H9 (cell line): ENCODE data around the gene MTSS2. TPM values are rescaled to one million over a fixed set of nuclear protein-coding genes. Genes with fewer than 3 reads are reported as not detected.
A peak's percentile ranks its signal among the peaks of the same experiment; 100 is the strongest.

Source experiments
- DNase-seq: peaks from one replicate; pipeline ENCODE4 v3.0.0-alpha.2; 2017
- H2AFZ ChIP-seq: one replicate; pipeline ENCODE4 v1.6.1; 2013; ENCODE audit warnings: mild to moderate bottlenecking, low read length, control low read depth, moderate library complexity
- H2AK5ac ChIP-seq: 2 replicates; pipeline ENCODE4 v1.6.1; 2013; ENCODE audit warnings: low read length, control low read depth, mixed read lengths; ENCODE audit not compliant: insufficient read length
- H2BK120ac ChIP-seq: one replicate; pipeline ENCODE4 v1.6.1; 2013; ENCODE audit warnings: low read depth, mild to moderate bottlenecking, low read length, control low read depth, inconsistent platforms; ENCODE audit not compliant: poor library complexity, severe bottlenecking
- H2BK12ac ChIP-seq: 2 replicates; pipeline ENCODE4 v1.6.1; 2013; ENCODE audit warnings: low read length, control low read depth, mixed read lengths, low read depth; ENCODE audit not compliant: insufficient read length
- H2BK15ac ChIP-seq: 2 replicates; pipeline ENCODE4 v1.6.1; 2013; ENCODE audit warnings: low read depth, low read length, control low read depth
- H2BK20ac ChIP-seq: one replicate; pipeline ENCODE4 v1.6.1; 2013; ENCODE audit warnings: low read depth, mild to moderate bottlenecking, low read length, control low read depth, inconsistent platforms; ENCODE audit not compliant: poor library complexity, severe bottlenecking
- H2BK5ac ChIP-seq: 2 replicates; pipeline ENCODE4 v1.6.1; 2013; ENCODE audit warnings: low read length, control low read depth, mixed read lengths; ENCODE audit not compliant: insufficient read length
- H3K14ac ChIP-seq: 2 replicates; pipeline ENCODE4 v1.6.1; 2013; ENCODE audit warnings: low read length, control low read depth; ENCODE audit not compliant: insufficient read depth
- H3K18ac ChIP-seq: 2 replicates; pipeline ENCODE4 v1.6.1; 2013; ENCODE audit warnings: low read depth, mild to moderate bottlenecking, mixed read lengths, low read length, control low read depth; ENCODE audit not compliant: insufficient read length
- H3K23ac ChIP-seq: 2 replicates; pipeline ENCODE4 v1.6.1; 2013; ENCODE audit warnings: low read length, control low read depth, mixed read lengths, low read depth; ENCODE audit not compliant: insufficient read length
- H3K23me2 ChIP-seq: 2 replicates; pipeline ENCODE4 v1.6.1; 2013; ENCODE audit warnings: low read depth, mild to moderate bottlenecking, mixed read lengths, low read length, control low read depth; ENCODE audit not compliant: insufficient read length, poor library complexity, severe bottlenecking
- H3K27ac ChIP-seq: 2 replicates; pipeline ENCODE4 v1.5.1; 2013; ENCODE audit warnings: low read length, control low read depth, mixed read lengths, low read depth; ENCODE audit not compliant: insufficient read length
- H3K27me3 ChIP-seq: 2 replicates; pipeline ENCODE4 v1.6.1; 2013; ENCODE audit warnings: low read length, control low read depth, inconsistent platforms; ENCODE audit not compliant: insufficient read depth
- H3K4ac ChIP-seq: 2 replicates; pipeline ENCODE4 v1.6.1; 2013; ENCODE audit warnings: low read depth, mild to moderate bottlenecking, control low read depth, inconsistent platforms, low read length, moderate library complexity
- H3K4me1 ChIP-seq: 2 replicates; pipeline ENCODE4 v1.6.1; 2013; ENCODE audit warnings: low read length, control low read depth, inconsistent platforms; ENCODE audit not compliant: insufficient read depth
- H3K4me2 ChIP-seq: 2 replicates; pipeline ENCODE4 v1.6.1; 2013; ENCODE audit warnings: low read length, control low read depth, mixed read lengths; ENCODE audit not compliant: insufficient read length, insufficient read depth
- H3K56ac ChIP-seq: 2 replicates; pipeline ENCODE4 v1.6.1; 2013; ENCODE audit warnings: low read depth, mild to moderate bottlenecking, mixed read lengths, low read length, control low read depth; ENCODE audit not compliant: insufficient read length
- H3K79me1 ChIP-seq: 2 replicates; pipeline ENCODE4 v1.6.1; 2013; ENCODE audit warnings: low read depth, mild to moderate bottlenecking, moderate library complexity, low read length, control low read depth, inconsistent platforms; ENCODE audit not compliant: insufficient read depth, poor library complexity, severe bottlenecking
- H3K79me2 ChIP-seq: 2 replicates; pipeline ENCODE4 v1.6.1; 2013; ENCODE audit warnings: low read length, control low read depth, inconsistent platforms; ENCODE audit not compliant: insufficient read depth
- H3K9ac ChIP-seq: 2 replicates; pipeline ENCODE4 v1.6.1; 2013; ENCODE audit warnings: low read length, control low read depth, mixed read lengths; ENCODE audit not compliant: insufficient read length; ENCODE audit errors: extremely low read depth
- H3K9me3 ChIP-seq: one replicate; pipeline ENCODE4 v1.6.1; 2013; ENCODE audit warnings: low read depth, low read length, inconsistent platforms; ENCODE audit not compliant: control insufficient read depth
- H3T11ph ChIP-seq: one replicate; pipeline ENCODE4 v1.6.1; 2013; ENCODE audit warnings: mild to moderate bottlenecking, low read length, control low read depth, inconsistent platforms
- H4K20me1 ChIP-seq: one replicate; pipeline ENCODE4 v1.6.1; 2013; ENCODE audit not compliant: control insufficient read depth, insufficient read length, insufficient read depth
- H4K5ac ChIP-seq: 2 replicates; pipeline ENCODE4 v1.6.1; 2013; ENCODE audit warnings: low read depth, mild to moderate bottlenecking, mixed read lengths, low read length, control low read depth; ENCODE audit not compliant: insufficient read length
- H4K8ac ChIP-seq: replicated peaks from 2 replicates; pipeline ENCODE4 v1.6.1; 2013; ENCODE audit warnings: low read length, control low read depth, mixed read lengths, low read depth; ENCODE audit not compliant: insufficient read length
- H4K91ac ChIP-seq: 2 replicates; pipeline ENCODE4 v1.6.1; 2013; ENCODE audit warnings: low read depth, mild to moderate bottlenecking, moderate library complexity, mixed read lengths, low read length, control low read depth; ENCODE audit not compliant: insufficient read length
- H3K27ac Mint-ChIP-seq, 3 experiments: 2 replicates in 2 of 3; 3 replicates in 1 of 3; pipeline ENCODE4 v1.8.0; 2020 to 2021; ENCODE audit warnings: mixed read lengths in 3 of 3, mild to moderate bottlenecking in 1 of 3, moderate library complexity in 1 of 3
- H3K27me3 Mint-ChIP-seq: 2 replicates; pipeline ENCODE4 v1.8.0; 2021; ENCODE audit warnings: low read depth, mild to moderate bottlenecking, moderate library complexity, mixed read lengths
- H3K36me3 Mint-ChIP-seq, 3 experiments: 2 replicates in 2 of 3; 3 replicates in 1 of 3; pipeline ENCODE4 v1.8.0; 2020 to 2021; ENCODE audit warnings: low read depth in 3 of 3, mixed read lengths in 3 of 3; ENCODE audit not compliant: insufficient read depth in 1 of 3
- H3K4me1 Mint-ChIP-seq, 2 experiments: 2 replicates each; pipeline ENCODE4 v1.8.0; 2020; ENCODE audit warnings: mixed read lengths in 2 of 2
- H3K4me3 Mint-ChIP-seq, 2 experiments: 2 replicates in 1 of 2; 3 replicates in 1 of 2; pipeline ENCODE4 v1.8.0; 2020 to 2021; ENCODE audit warnings: mild to moderate bottlenecking in 2 of 2, mixed read lengths in 2 of 2, moderate library complexity in 1 of 2
- H3K9me3 Mint-ChIP-seq, 2 experiments: 2 replicates in 1 of 2; 3 replicates in 1 of 2; pipeline ENCODE4 v1.8.0; 2020; ENCODE audit warnings: mild to moderate bottlenecking in 2 of 2, mixed read lengths in 2 of 2, moderate library complexity in 1 of 2
- WGBS: extraction: QIAGEN DNeasy Blood & Tissue Kit; methylation state at CpG from one replicate; pipeline ENCODE4 v1.1.7; 2013; ENCODE audit warnings: missing lambda C conversion rate, low lambda C conversion rate, mixed read lengths; ENCODE audit not compliant: insufficient read length; ENCODE audit errors: extremely low coverage; 5-methylcytosine and 5-hydroxymethylcytosine counted together
- total RNA-seq: library from RNA; stranded (reverse); gene quantifications from 2 replicates; pipeline ENCODE4 v1.2.1, GENCODE V29; 2021
- TF ChIP-seq, protein P1 (sequence below): fragments of 200-600 bp; sonication (generic); conservative IDR thresholded peaks from 3 replicates; pipeline ENCODE4 v1.8.0; 2021; ENCODE audit warnings: antibody characterized with exemption, mild to moderate bottlenecking

The MTSS2 gene
- total RNA-seq, 1 experiment from 2014 or later: 41.0 TPM

DNA sequence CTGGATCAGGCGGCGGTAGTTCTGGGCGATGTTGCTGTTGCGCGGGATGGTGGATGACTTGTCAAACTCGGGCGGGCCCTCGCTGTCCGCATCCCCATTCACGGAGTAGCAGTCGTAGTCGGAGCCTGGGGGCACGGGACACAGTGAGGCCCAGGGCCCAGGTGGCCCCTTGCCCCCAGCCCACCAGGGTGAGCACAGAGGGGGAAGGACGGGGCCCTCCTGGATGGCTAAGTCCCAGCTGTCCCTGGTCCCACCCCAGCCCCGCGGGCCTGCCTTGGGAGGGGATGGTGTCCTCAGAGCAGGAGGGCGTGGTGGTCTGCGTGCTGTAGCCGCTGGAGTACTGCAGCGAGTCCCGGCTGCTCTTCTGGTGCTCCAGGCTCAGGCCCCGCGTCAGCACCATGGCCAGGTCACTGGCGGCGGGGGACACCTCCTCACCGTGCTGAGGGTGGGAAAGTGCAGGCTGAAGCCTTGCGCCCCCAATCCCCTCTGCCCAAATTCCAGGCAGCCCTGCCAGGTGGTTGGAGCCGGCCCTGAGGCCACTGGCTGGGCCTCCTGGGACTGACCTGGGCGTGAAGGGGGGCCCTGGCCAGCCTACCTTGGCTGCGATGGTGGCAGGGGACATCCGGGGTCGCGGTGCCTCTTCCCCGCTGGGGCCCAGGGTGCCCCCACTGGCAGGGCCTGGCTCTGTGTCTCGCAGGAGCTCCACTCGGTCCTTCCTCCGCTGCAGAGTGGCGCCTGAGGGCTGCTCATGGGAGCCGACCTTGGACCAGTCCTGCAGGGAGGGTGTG is 21.3 kb downstream of the MTSS2 start:
- Histone ChIP-seq H3K23me2 (no peaks in the 10 kb centered on the region), H3K56ac (no peak overlapping the region), H2BK12ac (no peak overlapping the region), H2BK120ac (no peak overlapping the region), H3K4me2 (no peak overlapping the region), H4K91ac (no peak overlapping the region), H2AK5ac (no peak overlapping the region), H2BK5ac (no peak overlapping the region), H4K20me1 (no peaks in the 10 kb centered on the region), H2BK20ac (no peak overlapping the region), H3T11ph (no peak overlapping the region), H3K9me3 (no peaks in the 10 kb centered on the region), H3K27ac (no peak overlapping the region), H2BK15ac (no peak overlapping the region), H4K5ac (no peak overlapping the region), H3K4me1 (peaks cover 3% of the 10 kb centered on the region; the same call in 1 of the 2 replicates), H3K27me3 (no peaks in the 10 kb centered on the region), H3K79me2 (no peaks in the 10 kb centered on the region), H3K23ac (no peak overlapping the region), H3K79me1 (no peaks in the 10 kb centered on the region), H4K8ac (no peak overlapping the region), H3K9ac (no peak overlapping the region), H3K18ac (no peak overlapping the region), H3K4ac (no peak overlapping the region), H2AFZ (no peak overlapping the region), H3K14ac (no peak overlapping the region)
- no peaks in the 10 kb centered on the region for H3K27me3 Mint-ChIP-seq
- H3K4me3 Mint-ChIP-seq: no peak overlapping the region
- H3K4me1 Mint-ChIP-seq: peaks cover 4 to 16% of the 10 kb centered on the region in 2 experiments; a peak in 3 of 4 replicates
- peaks cover 35 to 52% (median 42%) of the 10 kb centered on the region in 3 experiments for H3K36me3 Mint-ChIP-seq
- no peak overlapping the region for H3K27ac Mint-ChIP-seq
- peaks cover 6 to 10% of the 10 kb centered on the region in 2 experiments for H3K9me3 Mint-ChIP-seq
- TF ChIP-seq, protein P1, sequence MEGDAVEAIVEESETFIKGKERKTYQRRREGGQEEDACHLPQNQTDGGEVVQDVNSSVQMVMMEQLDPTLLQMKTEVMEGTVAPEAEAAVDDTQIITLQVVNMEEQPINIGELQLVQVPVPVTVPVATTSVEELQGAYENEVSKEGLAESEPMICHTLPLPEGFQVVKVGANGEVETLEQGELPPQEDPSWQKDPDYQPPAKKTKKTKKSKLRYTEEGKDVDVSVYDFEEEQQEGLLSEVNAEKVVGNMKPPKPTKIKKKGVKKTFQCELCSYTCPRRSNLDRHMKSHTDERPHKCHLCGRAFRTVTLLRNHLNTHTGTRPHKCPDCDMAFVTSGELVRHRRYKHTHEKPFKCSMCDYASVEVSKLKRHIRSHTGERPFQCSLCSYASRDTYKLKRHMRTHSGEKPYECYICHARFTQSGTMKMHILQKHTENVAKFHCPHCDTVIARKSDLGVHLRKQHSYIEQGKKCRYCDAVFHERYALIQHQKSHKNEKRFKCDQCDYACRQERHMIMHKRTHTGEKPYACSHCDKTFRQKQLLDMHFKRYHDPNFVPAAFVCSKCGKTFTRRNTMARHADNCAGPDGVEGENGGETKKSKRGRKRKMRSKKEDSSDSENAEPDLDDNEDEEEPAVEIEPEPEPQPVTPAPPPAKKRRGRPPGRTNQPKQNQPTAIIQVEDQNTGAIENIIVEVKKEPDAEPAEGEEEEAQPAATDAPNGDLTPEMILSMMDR: no peak
- WGBS: no CpG with 5 or more reads among the region's 39 CpGs
- peak; percentile 48 for DNase-seq
